Neural cell (in vitro differentiated cells): ENCODE data around the gene WDR11. TPM values are rescaled to one million over a fixed set of nuclear protein-coding genes. Genes with fewer than 3 reads are reported as not detected.

Experiments used
- H2AFZ ChIP-seq: fragments of 200-600, 300-800 bp; sonication (generic), shearing (Covaris generic); 2 replicates; pipeline ENCODE4 v1.6.0; 2014; ENCODE audit warnings: low read depth, mild to moderate bottlenecking, antibody characterized with exemption, low read length, moderate library complexity
- H3F3A ChIP-seq: fragments of 200-600 bp; shearing (Covaris generic); 2 replicates; pipeline ENCODE4 v1.6.1; 2016; ENCODE audit warnings: mild to moderate bottlenecking, moderate library complexity, mixed read lengths, antibody characterized with exemption, low read length; ENCODE audit not compliant: insufficient read depth, poor library complexity, severe bottlenecking
- H3K27ac ChIP-seq: fragments of 200-600, 300-800 bp; sonication (generic), shearing (Covaris generic); 2 replicates; pipeline ENCODE4 v1.5.1; 2014; ENCODE audit warnings: mild to moderate bottlenecking, low read length, moderate library complexity
- H3K27me3 ChIP-seq: fragments of 300-800, 200-600 bp; sonication (generic), shearing (Covaris generic); 2 replicates; pipeline ENCODE4 v1.6.0; 2014; ENCODE audit warnings: mild to moderate bottlenecking, low read depth, low read length, moderate library complexity; ENCODE audit not compliant: insufficient read depth
- H3K36me3 ChIP-seq: fragments of 300-800, 200-600 bp; sonication (generic), shearing (Covaris generic); 2 replicates; pipeline ENCODE4 v1.5.1; 2014; ENCODE audit warnings: mild to moderate bottlenecking, antibody characterized with exemption, low read length, moderate library complexity; ENCODE audit not compliant: insufficient read depth
- H3K4me2 ChIP-seq: fragments of 300-800, 200-600 bp; sonication (generic), shearing (Covaris generic); 2 replicates; pipeline ENCODE4 v1.6.0; 2014; ENCODE audit warnings: mild to moderate bottlenecking, low read length
- H3K4me3 ChIP-seq: fragments of 300-800, 200-600 bp; sonication (generic), shearing (Covaris generic); 2 replicates; pipeline ENCODE4 v1.5.1; 2014; ENCODE audit warnings: mild to moderate bottlenecking, low read length, moderate library complexity
- H3K79me2 ChIP-seq: fragments of 200-600 bp; shearing (Covaris generic); replicated peaks from 2 replicates; pipeline ENCODE4 v1.6.0; 2014; ENCODE audit warnings: mild to moderate bottlenecking, low read length, moderate library complexity; ENCODE audit not compliant: insufficient read depth
- H3K9ac ChIP-seq: fragments of 300-800, 200-600 bp; sonication (generic), shearing (Covaris generic); 2 replicates; pipeline ENCODE4 v1.6.1; 2016; ENCODE audit warnings: mild to moderate bottlenecking, low read length, mixed read lengths
- H3K9me2 ChIP-seq: fragments of 200-600 bp; shearing (Covaris generic); 2 replicates; pipeline ENCODE4 v1.6.1; 2016; ENCODE audit warnings: mild to moderate bottlenecking, low read length, mixed read lengths; ENCODE audit not compliant: insufficient read depth
- H3K9me3 ChIP-seq: fragments of 200-600, 300-800 bp; sonication (generic), shearing (Covaris generic); 2 replicates; pipeline ENCODE4 v1.6.1; 2016; ENCODE audit warnings: mild to moderate bottlenecking, mixed run types, low read length, moderate library complexity, mixed read lengths
- H4K20me1 ChIP-seq: fragments of 200-600 bp; shearing (Covaris generic); 2 replicates; pipeline ENCODE4 v1.6.1; 2016; ENCODE audit warnings: mild to moderate bottlenecking, mixed run types; ENCODE audit not compliant: insufficient read depth
- CTCF ChIP-seq: fragments of 450-650 bp; IDR thresholded peaks from 2 replicates; pipeline ENCODE4 v1.5.1; 2014; ENCODE audit warnings: antibody characterized with exemption, mild to moderate bottlenecking, moderate library complexity; ENCODE audit not compliant: poor library complexity, severe bottlenecking
- EP300 ChIP-seq: fragments of 450-650 bp; conservative IDR thresholded peaks from 2 replicates; pipeline ENCODE4 v1.6.1; 2014; ENCODE audit warnings: antibody characterized with exemption, mild to moderate bottlenecking, moderate library complexity; ENCODE audit not compliant: poor library complexity, severe bottlenecking
- EZH2 ChIP-seq: fragments of 200-600, 300-800 bp; shearing (Covaris generic), sonication (generic); IDR thresholded peaks from 2 replicates; pipeline ENCODE4 v1.6.1; 2014; ENCODE audit warnings: antibody characterized with exemption, low read length, borderline replicate concordance, mild to moderate bottlenecking; ENCODE audit not compliant: insufficient read depth, poor library complexity, severe bottlenecking
- MXI1 ChIP-seq: fragments of 450-650 bp; conservative IDR thresholded peaks from 2 replicates; pipeline ENCODE4 v1.6.1; 2014; ENCODE audit warnings: antibody characterized with exemption, mild to moderate bottlenecking; ENCODE audit not compliant: poor library complexity, severe bottlenecking
- POLR2AphosphoS5 ChIP-seq: IDR thresholded peaks from 2 replicates; pipeline ENCODE4 v1.6.1; 2012
- RAD21 ChIP-seq: fragments of 450-650 bp; conservative IDR thresholded peaks from 2 replicates; pipeline ENCODE4 v1.6.1; 2014; ENCODE audit warnings: antibody characterized with exemption, mild to moderate bottlenecking, moderate library complexity
- REST ChIP-seq: IDR thresholded peaks from 2 replicates; pipeline ENCODE4 v1.6.1; 2012; ENCODE audit warnings: borderline replicate concordance
- SMC3 ChIP-seq: fragments of 450-650 bp; conservative IDR thresholded peaks from 2 replicates; pipeline ENCODE4 v1.6.1; 2014; ENCODE audit warnings: antibody characterized with exemption, mild to moderate bottlenecking, moderate library complexity; ENCODE audit not compliant: poor library complexity
- TAF1 ChIP-seq: IDR thresholded peaks from 2 replicates; pipeline ENCODE4 v1.6.1; 2012; ENCODE audit warnings: low read depth
- polyA plus RNA-seq: library from polyadenylated mRNA; depleted of rRNA; stranded (reverse); fragments of >200 nt; gene quantifications from 2 replicates; pipeline ENCODE4 v1.2.3, GENCODE V29; 2014

WDR11 gene
- polyA plus RNA-seq, 1 donor from 2014 or later, result 160 TPM

- no peak for TF ChIP-seq EZH2
- TF ChIP-seq EP300, result no peak
- TF ChIP-seq SMC3, result no peak
- no peak for TF ChIP-seq TAF1
- TF ChIP-seq MXI1, result no peak
- no peak for TF ChIP-seq CTCF
- TF ChIP-seq POLR2AphosphoS5, result no peak
- no peak for TF ChIP-seq REST
- no peak for TF ChIP-seq RAD21
- H2AFZ ChIP-seq, result no peak overlapping the region
- no peaks in the 10 kb centered on the region for H3F3A ChIP-seq
- no peak overlapping the region for H3K4me3 ChIP-seq
- no peaks in the 10 kb centered on the region for H3K9me2 ChIP-seq
- H3K36me3 ChIP-seq, result no peaks in the 10 kb centered on the region
- no peak overlapping the region for H3K9ac ChIP-seq
- H3K9me3 ChIP-seq, result no peaks in the 10 kb centered on the region
- H4K20me1 ChIP-seq, result no peaks in the 10 kb centered on the region
- no peak overlapping the region for H3K27ac ChIP-seq
- H3K79me2 ChIP-seq, result no peaks in the 10 kb centered on the region
- no peaks in the 10 kb centered on the region for H3K27me3 ChIP-seq
- no peak overlapping the region for H3K4me2 ChIP-seq
Observed at GRCh38 chr10:120802935-120803334, 48.2 kb upstream of the WDR11 start.

- H3K9me3 ChIP-seq, result no peaks in the 10 kb centered on the region
- H3K4me2 ChIP-seq, result no peak overlapping the region
- H3F3A ChIP-seq, result no peaks in the 10 kb centered on the region
- H4K20me1 ChIP-seq, result no peaks in the 10 kb centered on the region
- no peak overlapping the region for H3K27ac ChIP-seq
- H3K79me2 ChIP-seq, result no peaks in the 10 kb centered on the region
- H3K9ac ChIP-seq, result no peak overlapping the region
- H3K9me2 ChIP-seq, result no peaks in the 10 kb centered on the region
- TF ChIP-seq TAF1 (no peak), RAD21 (no peak), SMC3 (no peak), CTCF (no peak), REST (no peak), MXI1 (no peak), EP300 (no peak), POLR2AphosphoS5 (no peak), EZH2 (no peak)
- H3K36me3 ChIP-seq, result no peaks in the 10 kb centered on the region
- no peaks in the 10 kb centered on the region for H3K27me3 ChIP-seq
- H2AFZ ChIP-seq, result no peak overlapping the region
- no peak overlapping the region for H3K4me3 ChIP-seq
Observed at GRCh38 chr10:120803972-120804371, 47.2 kb upstream of the WDR11 start.
